Activated T-cell treated with anti-CD3 and anti-CD28 coated beads, Interleukin-2, amount 50 U/mL, for 4 hours (primary cell): ENCODE measurements around the gene CCL15. TPM values are rescaled to one million over a fixed set of nuclear protein-coding genes. Genes with fewer than 3 reads are reported as not detected.
"Not testable (repeated sequence)": the region's sequence is repeated elsewhere in the genome, so short reads cannot be mapped to it uniquely, and the experiment has no call there.

Experiments
- ATAC-seq, 2 donors: fragments of 200-7000 bp; cut with Tn5 transposase; one replicate each; pipeline ENCODE4 v1.10.0; 2021
- DNase-seq: peaks from one replicate; pipeline ENCODE4 v3.0.0-alpha.2; 2020
- H3K27me3 Mint-ChIP-seq: one replicate; pipeline ENCODE4 v1.8.0; 2021; ENCODE audit warnings: low read depth, mixed read lengths
- H3K36me3 Mint-ChIP-seq: one replicate; pipeline ENCODE4 v1.8.0; 2022; ENCODE audit warnings: mixed read lengths; ENCODE audit not compliant: insufficient read depth
- H3K4me1 Mint-ChIP-seq: one replicate; pipeline ENCODE4 v1.8.0; 2021; ENCODE audit warnings: low read depth, mixed read lengths
- H3K4me3 Mint-ChIP-seq: one replicate; pipeline ENCODE4 v1.8.0; 2021; ENCODE audit warnings: mild to moderate bottlenecking, moderate library complexity, mixed read lengths
- H3K9me3 Mint-ChIP-seq: one replicate; pipeline ENCODE4 v1.8.0; 2021; ENCODE audit warnings: mixed read lengths
- total RNA-seq, 3 donors: library from RNA; stranded (reverse); gene quantifications; one replicate each; pipeline ENCODE4 v1.2.1, GENCODE V29; 2021

Gene CCL15
- not detected for total RNA-seq

DNA sequence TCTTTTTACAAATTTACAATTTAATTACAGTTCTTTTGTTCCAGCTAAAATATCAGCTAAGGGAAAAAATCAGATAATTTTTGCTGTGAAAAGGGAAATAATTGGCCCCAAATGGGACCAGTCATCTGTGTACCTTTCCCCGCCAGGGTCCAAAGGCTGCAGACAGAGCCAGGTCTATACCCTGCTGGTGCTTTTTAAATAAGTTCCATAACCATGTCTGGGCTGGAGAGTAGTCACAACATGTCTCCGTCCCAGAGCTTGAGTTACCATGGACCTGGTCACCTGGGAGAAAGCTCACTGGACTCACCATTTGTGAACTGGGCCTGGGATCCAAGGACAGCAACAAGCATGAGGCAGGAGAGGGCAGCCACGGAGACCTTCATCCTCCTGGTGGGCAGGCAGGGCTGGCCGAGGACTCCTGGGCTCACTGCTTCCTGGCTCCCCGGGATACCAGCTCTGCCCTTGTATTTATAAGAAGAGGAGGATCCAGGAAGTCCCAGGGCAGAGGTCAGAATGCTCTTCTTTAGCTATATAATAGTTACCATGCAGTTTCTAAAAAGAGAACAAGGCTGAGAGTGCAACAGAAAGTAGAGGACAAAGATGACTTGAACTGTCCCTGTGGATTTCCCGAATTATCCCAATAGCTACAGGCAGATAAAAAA is at the start of gene CCL15:
Gene CCL15 (minus strand): TSS at position 444 of the 662 bp plus-strand sequence. CDS start 61 bp downstream, at position 383.
- ATAC-seq (no peak), DNase-seq (no peak)
- Mint-ChIP-seq H3K36me3 (no peaks in the 10 kb centered on the region), H3K4me1 (peaks cover 6% of the 10 kb centered on the region), H3K27me3 (peaks cover 3% of the 10 kb centered on the region), H3K9me3 (no peaks in the 10 kb centered on the region), H3K4me3 (no peak within 1 kb of the TSS)

GRCh38 chr17:36049643-36050042 is 48.3 kb upstream of the CCL15 start:
- H3K4me1 Mint-ChIP-seq, result no peaks in the 10 kb centered on the region
- H3K36me3 Mint-ChIP-seq, result no peaks in the 10 kb centered on the region
- H3K4me3 Mint-ChIP-seq, result no peak overlapping the region
- no peak for DNase-seq
- peaks cover 36% of the 10 kb centered on the region for H3K9me3 Mint-ChIP-seq
- H3K27me3 Mint-ChIP-seq, result peaks cover 23% of the 10 kb centered on the region
- no peak for ATAC-seq

DNA sequence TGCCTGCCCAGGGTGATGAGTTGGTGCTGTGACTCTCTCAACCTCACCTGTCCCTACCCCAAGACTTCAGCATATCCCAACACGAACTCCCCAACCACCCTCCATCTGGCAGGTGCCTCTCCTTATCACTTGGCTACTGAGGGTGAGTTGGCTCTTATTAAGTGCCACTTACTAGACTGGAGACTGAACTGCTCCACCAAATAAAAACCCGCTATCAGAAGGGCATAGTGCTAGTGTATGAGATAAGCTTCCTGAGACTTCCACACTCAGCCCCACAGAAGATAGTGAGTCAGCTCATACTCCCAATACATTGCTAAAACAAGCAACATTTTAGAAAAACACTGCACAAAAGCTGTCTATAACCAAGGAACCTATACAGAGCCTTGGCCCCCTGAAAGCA is 46.7 kb upstream of the CCL15 start:
- DNase-seq (no peak), ATAC-seq (no peak)
- H3K9me3 Mint-ChIP-seq, result peaks cover 36% of the 10 kb centered on the region
- no peaks in the 10 kb centered on the region for H3K4me1 Mint-ChIP-seq
- H3K36me3 Mint-ChIP-seq, result no peaks in the 10 kb centered on the region
- H3K4me3 Mint-ChIP-seq, result no peak overlapping the region
- peaks cover 27% of the 10 kb centered on the region for H3K27me3 Mint-ChIP-seq

DNA sequence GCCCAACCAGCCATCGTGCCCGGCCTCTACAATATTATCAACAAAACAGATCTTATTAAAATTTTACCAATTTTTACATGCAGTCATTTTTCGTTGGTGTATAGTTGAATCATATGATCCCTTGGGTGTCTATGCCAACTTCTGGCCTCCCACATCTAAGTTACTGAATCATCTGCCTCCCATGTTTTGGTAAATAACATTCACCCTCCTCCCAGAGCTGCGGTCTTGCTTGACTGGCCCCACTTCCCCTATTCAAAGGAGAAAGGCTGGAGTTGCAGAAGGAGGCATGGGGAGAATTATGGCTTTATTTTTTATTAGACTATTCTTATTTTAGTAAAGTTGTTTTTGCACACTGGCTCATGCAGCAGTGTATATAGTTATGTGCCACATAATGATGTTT is 34.9 kb upstream of the CCL15 start:
- peaks cover 9% of the 10 kb centered on the region for H3K27me3 Mint-ChIP-seq
- ATAC-seq (no peak), DNase-seq (no peak)
- no peak overlapping the region for H3K4me3 Mint-ChIP-seq
- H3K36me3 Mint-ChIP-seq, result no peaks in the 10 kb centered on the region
- no peaks in the 10 kb centered on the region for H3K4me1 Mint-ChIP-seq
- no peaks in the 10 kb centered on the region for H3K9me3 Mint-ChIP-seq

DNA sequence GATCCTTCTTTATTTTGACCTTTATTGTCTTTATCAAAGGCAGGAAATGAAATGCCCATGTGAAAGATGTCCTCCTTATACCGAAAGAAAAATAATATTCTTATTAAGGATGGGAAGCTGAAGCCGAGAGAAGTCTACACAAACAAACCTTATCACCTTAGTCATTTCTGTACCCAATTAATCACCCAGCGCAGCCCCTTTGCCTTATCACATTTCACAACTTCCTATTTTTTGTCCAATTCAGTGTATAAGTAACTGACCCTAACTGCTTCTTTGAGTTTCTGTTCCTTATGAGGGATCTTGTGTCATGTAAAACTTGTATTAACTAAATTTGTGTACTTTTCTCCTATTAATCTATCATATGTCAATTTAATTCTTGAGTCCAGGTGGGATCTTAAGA is 32.8 kb upstream of the CCL15 start:
- Mint-ChIP-seq H3K27me3 (peaks cover 15% of the 10 kb centered on the region), H3K4me3 (no peak overlapping the region), H3K9me3 (no peaks in the 10 kb centered on the region), H3K36me3 (no peaks in the 10 kb centered on the region), H3K4me1 (no peaks in the 10 kb centered on the region)
- no peak for ATAC-seq
- DNase-seq, result no peak

GRCh38 chr17:36030956-36031355 is 29.6 kb upstream of the CCL15 start:
- DNase-seq (no peak), ATAC-seq (no peak)
- Mint-ChIP-seq H3K36me3 (no peaks in the 10 kb centered on the region), H3K27me3 (peaks cover 21% of the 10 kb centered on the region), H3K9me3 (no peaks in the 10 kb centered on the region), H3K4me1 (no peaks in the 10 kb centered on the region), H3K4me3 (no peak overlapping the region)

- no peak for ATAC-seq
- no peaks in the 10 kb centered on the region for H3K9me3 Mint-ChIP-seq
- H3K4me1 Mint-ChIP-seq, result no peaks in the 10 kb centered on the region
- no peak for DNase-seq
- H3K27me3 Mint-ChIP-seq, result peaks cover 21% of the 10 kb centered on the region
- H3K4me3 Mint-ChIP-seq, result no peak overlapping the region
- H3K36me3 Mint-ChIP-seq, result no peaks in the 10 kb centered on the region
These were observed 26.4 kb upstream of the CCL15 start for GRCh38 chr17:36027761-36028160.

GRCh38 chr17:36024106-36024869 is 22.9 kb upstream of the CCL15 start:
- H3K36me3 Mint-ChIP-seq, result no peaks in the 10 kb centered on the region
- DNase-seq (no peak), ATAC-seq (no peak)
- no peaks in the 10 kb centered on the region for H3K4me1 Mint-ChIP-seq
- no peak overlapping the region for H3K4me3 Mint-ChIP-seq
- H3K9me3 Mint-ChIP-seq, result no peaks in the 10 kb centered on the region
- peaks cover 35% of the 10 kb centered on the region for H3K27me3 Mint-ChIP-seq

GRCh38 chr17:36019423-36019822 is 18.1 kb upstream of the CCL15 start:
- H3K9me3 Mint-ChIP-seq, result no peaks in the 10 kb centered on the region
- peaks cover 32% of the 10 kb centered on the region for H3K27me3 Mint-ChIP-seq
- H3K4me3 Mint-ChIP-seq, result no peak overlapping the region
- no peak for DNase-seq
- no peaks in the 10 kb centered on the region for H3K4me1 Mint-ChIP-seq
- no peaks in the 10 kb centered on the region for H3K36me3 Mint-ChIP-seq
- no peak for ATAC-seq

DNA sequence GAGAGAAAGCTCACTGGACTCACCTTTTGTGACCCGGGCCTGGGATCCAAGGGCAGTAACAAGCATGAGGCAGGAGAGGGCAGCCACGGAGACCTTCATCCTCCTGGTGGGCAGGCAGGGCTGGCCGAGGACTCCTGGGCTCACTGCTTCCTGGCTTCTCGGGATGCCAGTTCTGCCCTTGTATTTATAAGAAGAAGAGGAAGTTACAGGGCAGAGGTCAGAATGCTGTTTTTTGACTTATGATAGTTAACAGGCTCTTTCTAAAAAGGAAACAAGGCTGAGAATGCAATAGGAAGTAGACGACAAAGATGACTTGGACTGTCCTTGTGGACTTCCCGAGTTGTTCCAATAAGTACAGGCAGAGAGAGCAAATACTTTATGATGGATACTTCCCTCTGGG is 16.4 kb upstream of the CCL15 start, which contains the start of gene CCL23:
Gene CCL23 (minus strand): TSS at position 174 of the 400 bp plus-strand sequence. CDS start 75 bp downstream, at position 99.
- Mint-ChIP-seq H3K9me3 (no peaks in the 10 kb centered on the region), H3K4me3 (no peak within 1 kb of the TSS), H3K4me1 (no peaks in the 10 kb centered on the region), H3K36me3 (no peaks in the 10 kb centered on the region), H3K27me3 (peaks cover 30% of the 10 kb centered on the region)
- no peak for ATAC-seq
- DNase-seq, result no peak

DNA sequence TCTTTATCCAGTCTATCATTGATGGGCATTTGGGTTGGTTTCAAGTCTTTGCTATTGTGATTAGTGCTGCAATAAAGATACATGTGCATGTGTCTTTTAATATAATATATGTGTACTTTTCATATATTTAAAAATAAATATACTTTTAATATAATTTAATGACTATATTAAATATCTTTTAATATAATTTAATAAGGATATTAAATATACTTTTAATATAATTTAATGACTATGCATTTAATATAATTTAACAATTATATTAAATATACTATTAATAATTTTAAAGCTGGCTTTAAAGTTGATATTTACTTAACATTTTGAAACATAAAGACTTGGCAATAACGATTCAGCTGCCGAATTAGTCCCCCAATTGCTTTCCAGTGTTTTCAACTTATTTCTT is 15.2 kb upstream of the CCL15 start:
- peaks cover under 1% of the 10 kb centered on the region for H3K4me1 Mint-ChIP-seq
- no peak overlapping the region for H3K4me3 Mint-ChIP-seq
- DNase-seq (no peak), ATAC-seq (no peak)
- no peaks in the 10 kb centered on the region for H3K36me3 Mint-ChIP-seq
- no peaks in the 10 kb centered on the region for H3K9me3 Mint-ChIP-seq
- peaks cover 29% of the 10 kb centered on the region for H3K27me3 Mint-ChIP-seq

DNA sequence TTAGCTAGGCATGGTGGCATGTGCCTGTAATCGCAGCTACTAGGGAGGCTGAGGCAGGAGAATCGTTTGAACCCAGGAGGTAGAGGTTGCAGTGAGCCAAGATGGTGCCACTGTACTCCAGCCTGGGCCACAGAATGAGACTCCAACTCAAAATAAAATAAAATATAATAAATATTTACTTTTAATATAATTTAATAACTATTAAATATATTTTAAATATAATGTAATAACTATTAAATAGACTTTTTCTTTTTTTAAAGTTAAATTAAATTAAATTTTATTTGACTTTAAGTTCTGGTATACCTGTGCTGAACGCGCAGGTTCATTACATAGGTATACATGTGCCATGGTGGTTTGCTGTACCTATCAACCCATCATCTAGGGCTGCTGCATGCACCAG is 14.5 kb upstream of the CCL15 start:
- H3K4me1 Mint-ChIP-seq, result not testable (repeated sequence)

DNA sequence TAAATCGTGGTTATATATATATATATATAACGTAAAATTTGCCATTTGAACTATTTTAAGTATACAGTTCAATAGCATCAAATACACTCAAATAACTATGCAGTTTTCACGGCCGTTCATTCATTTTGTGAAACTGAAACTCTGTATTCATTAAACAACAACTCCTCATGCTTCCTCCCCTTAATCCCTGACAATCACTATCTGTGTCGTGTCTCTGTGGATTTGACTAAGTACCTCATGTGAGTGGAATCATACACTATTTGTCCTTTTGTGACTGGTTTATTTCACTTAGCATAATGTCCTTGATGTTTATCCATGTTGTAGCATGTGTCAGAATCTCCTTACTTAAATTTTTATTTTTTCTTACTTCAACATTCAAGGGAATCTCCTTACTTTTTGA is 13.6 kb upstream of the CCL15 start:
- H3K27me3 Mint-ChIP-seq, result peaks cover 18% of the 10 kb centered on the region
- no peaks in the 10 kb centered on the region for H3K36me3 Mint-ChIP-seq
- H3K4me3 Mint-ChIP-seq, result no peak overlapping the region
- peaks cover 5% of the 10 kb centered on the region for H3K4me1 Mint-ChIP-seq
- ATAC-seq (no peak), DNase-seq (no peak)
- no peaks in the 10 kb centered on the region for H3K9me3 Mint-ChIP-seq

More for the DNA sequence above, 14.5 kb upstream of the CCL15 start:
- not testable (repeated sequence) for ATAC-seq, H3K36me3 Mint-ChIP-seq, H3K9me3 Mint-ChIP-seq, DNase-seq, H3K4me3 Mint-ChIP-seq
- H3K27me3 Mint-ChIP-seq, result peaks cover 27% of the 10 kb centered on the region

GRCh38 chr17:36011201-36011600 is 9.8 kb upstream of the CCL15 start:
- no peak for ATAC-seq
- no peak overlapping the region for H3K4me3 Mint-ChIP-seq
- peaks cover 5% of the 10 kb centered on the region for H3K4me1 Mint-ChIP-seq

More at GRCh38 chr17:36011201-36011600, 9.8 kb upstream of the CCL15 start:
- Mint-ChIP-seq H3K9me3 (no peaks in the 10 kb centered on the region), H3K36me3 (no peaks in the 10 kb centered on the region), H3K27me3 (peaks cover 10% of the 10 kb centered on the region)
- no peak for DNase-seq
